ENCODE measurements around the gene DNLZ.

The DNLZ gene

DNA sequence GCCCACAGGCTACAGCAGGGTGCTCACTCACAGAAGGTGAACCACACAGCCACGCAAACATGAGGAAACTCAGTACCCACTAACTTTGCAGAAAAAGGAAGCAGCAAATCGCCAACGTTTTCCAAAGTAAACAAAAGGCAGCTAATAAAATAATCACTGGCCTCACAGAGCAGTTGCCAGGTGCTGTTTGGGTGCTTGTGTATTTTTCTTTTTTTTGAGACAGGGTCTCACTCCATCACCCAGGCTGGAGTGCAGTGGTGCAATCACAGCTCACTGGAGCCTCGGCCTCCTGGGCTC is 32.6 kb upstream of the DNLZ start:
- no peak for DNase-seq (ENCODE audit: low spot score)

DNA sequence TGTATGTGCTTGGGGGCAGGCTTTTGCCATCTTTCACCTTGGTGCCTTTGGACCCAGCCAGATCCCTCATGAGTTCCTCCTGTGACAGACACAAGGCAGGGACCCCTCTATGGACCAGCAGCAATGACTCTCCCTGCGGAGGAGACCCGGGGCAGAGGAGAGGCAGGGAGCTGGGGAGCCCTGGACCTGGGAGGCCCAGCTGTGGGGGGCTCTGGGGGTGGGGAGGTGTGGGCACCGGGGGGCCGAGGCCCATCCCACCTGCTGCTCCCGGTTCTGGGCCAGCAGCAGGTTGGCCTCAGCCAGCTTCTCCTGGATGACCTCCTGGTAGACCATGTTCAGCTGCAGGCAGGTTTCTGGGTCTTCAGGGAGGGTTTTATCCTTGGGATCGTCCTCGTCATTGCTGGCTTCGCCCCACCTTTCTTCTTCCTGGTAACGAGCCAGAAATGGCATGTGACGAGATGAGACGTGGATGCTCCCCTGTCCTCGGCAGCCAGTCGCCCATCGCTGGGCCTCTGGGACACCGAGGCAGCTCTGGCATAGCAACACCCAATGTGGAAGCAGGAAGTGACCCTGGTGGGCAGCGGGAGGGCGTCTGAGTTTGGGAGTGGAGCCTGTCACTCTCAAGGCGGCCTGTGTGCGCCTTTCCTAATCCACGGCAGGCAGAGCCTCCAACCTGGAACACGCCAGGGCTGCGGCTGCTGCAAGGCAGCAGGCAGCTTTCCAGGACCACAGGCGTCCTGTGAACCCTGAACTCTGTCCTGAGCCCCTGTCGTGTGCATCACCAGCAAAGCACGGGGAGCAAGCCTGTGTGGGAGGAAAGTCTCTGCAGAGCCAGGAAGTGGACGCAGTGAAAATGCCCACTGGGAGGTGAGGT is 32.0 kb upstream of the DNLZ start:
- no peak for DNase-seq (ENCODE audit: low spot score)

DNA sequence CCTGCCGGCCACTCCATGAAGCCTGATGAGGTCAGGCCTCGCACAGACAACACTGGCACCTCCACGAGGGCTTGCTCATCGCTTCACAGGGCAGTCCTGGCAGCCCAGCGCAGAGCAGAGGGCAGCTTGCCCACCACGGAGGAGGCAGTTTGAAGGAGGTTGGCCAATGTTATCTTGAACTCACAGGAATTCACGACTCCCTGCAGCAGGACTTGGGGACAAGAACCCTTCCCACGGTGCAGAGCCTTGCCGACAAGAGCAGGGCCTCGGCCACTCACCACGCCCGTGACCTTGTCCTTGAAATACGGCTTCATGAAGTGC is 31.4 kb upstream of the DNLZ start:
- DNase-seq (ENCODE audit: low spot score), result no peak

DNA sequence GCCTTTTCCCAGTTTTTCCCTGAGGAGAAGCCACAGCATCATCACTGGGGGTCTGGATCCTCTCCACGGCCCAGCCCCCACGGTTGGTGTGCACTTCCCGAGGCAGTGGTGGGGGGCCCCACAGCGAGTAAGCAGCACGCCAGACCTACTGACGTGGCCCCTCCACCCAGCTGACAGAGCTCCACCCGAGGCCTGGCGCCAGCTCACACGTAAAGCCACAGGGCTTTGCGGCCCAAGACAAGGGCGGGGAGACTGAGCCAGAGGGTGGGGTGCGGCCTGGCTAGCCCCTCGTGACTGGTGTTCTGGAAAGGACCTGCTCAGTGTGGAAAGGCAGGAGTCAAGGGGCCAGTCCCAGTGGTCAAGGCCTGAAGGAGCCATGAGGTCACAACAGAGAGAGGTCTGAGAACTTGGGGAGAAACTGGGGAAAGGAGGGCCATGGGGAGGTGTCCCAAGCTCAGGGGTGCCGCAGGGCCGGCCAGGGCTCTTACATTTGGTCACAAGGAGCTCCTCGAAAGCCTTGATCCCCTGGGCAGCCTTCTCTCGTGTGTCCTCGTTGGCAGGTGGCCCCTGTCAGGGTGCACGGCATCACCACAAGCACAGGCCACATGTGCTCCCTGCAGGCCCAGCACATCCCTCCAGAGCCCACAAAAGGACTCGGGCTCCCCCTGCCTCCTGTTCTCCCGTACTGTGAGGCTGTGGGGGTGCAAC is 30.9 kb upstream of the DNLZ start:
- no peak for DNase-seq (ENCODE audit: low spot score)

DNA sequence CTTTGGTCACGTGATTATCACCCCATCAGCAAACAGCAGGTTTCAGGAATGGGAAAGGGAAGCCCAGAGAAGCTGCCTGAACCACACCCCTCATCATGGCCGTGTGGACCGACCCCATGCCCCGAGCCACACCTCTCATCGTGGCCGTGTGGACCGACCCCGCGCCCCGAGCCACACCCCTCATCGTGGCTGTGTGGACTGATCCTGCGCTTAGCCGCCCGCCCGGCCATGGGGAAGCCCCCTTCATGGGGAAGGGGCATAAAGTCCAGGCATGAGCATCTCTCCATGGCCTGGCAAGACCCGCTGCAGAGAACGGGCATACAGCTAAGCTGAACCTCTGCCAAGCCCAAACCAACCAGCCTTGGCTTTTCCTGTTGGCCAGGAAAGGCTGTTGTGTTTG is 30.0 kb upstream of the DNLZ start:
- no peak for DNase-seq (ENCODE audit: low spot score)

DNA sequence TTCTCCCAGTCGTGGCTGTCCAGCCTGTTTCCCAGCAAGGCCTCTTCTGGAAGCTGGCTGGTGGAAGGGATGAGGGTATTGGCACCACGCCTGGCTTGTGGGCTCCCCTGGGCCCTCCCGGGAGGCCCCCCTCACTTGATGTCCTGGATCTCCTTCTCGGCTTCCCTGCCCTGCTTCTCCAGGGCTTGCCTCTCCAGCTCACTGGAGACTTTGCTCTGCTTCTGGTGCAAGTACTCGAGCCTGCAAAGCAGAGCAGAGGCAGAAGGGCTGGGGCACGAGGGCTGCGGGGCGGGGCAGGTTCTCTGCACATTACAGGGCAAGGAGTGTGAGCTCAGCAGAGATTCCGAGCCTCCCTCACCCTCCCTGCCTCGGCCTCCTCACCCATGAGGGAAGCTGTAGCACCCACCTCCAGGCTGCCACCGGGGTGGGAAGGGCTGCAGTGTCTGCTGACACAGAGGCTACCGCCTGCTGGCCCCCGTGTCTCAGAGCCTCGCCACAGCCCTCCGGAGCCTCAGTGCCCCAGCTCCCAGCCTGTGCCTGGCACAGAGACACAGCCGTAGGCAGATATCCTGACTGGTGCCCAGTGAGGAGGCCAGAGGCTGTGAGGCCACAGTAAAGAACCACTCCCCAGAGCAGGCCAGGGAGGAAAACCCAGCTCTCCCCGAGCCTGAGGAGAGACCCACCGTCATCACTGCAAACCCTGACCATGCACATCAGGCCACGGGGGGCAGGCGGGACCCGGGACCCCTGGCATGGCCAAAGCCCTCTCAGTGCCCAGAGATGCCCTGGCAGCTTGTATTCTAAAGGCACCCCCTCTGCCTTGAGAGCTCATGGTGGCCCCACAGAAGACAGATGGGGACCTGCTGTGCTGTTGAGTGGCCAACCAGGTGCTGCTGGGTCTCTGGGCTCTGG is 29.2 kb upstream of the DNLZ start:
- no peak for DNase-seq (ENCODE audit: low spot score)

DNA sequence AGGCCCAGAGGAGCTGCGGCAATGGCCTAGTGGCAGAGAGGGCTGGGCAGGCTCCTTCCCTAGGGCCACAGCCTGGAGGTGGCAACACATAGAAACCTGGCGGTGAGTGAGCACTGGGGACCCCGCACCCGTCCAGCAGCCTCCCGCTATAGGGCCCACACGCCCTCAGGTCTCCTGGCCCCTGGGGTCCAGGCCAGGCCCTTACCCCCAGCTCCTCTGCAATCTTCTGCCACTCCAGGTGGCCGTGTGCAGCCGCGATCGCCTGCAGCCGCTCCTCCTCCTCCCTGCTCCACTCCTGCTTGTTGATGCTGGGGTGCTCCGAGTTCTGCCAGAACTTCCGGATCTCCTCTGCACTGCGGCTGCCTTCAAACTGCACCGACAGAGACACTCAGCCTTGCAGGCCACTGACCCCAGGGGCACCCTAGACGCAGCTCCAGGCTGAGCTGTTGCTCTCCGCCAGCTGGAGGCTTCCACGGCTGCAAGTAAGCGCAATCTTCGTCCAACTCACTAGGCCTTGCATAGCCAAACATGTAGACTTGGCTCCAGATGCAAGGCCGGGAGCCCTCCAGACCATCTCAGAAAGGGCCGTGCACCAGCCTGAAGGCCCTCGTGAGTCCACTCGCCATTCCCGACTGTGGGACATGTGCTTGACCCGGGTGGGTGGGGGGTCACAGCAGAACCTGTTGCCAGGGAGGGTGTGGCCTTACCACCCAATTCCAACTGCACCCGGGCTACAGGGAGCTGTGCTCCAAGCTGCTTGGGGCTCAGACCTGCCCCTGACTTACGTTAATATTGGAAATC is 28.4 kb upstream of the DNLZ start:
- no peak for DNase-seq (ENCODE audit: low spot score)

DNA sequence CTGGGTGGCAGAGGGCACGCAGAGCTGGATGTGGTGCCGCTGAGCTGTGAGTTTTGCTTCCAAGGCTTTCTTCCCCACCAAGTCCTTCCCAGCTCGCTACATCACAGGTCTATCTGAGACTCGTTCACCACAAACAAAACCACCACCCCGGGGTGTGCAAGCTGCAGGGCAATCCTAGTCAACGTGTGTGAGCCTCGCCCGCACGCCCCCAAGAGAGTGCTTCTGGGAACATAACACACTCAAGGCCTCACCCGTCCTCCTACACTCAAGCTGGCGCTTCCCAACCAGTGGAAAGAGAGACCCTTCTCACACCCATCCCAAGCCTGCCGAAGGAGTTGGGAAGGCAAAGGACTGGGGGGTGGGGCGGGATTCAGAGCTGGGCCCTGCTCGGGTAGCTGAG is 25.9 kb upstream of the DNLZ start:
- DNase-seq (ENCODE audit: low spot score), result no peak

DNA sequence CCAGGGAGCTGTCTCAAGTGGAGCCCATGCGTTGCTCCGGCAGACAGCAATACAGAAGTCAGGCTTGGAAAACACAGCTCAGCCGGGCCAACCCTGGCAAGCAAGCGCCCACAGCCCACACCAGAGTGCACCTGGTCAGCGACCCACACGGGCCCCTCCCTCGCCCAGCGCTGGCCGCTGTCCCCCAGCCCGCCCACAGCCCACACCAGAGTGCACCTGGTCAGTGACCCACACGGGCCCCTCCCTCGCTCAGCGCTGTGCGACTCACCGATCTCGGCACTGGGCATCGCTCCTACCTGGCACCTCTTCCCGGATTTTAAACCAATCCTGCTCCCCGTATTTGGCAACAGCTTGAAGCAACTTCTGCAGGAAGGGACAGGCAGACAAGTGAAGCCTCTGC is 23.7 kb upstream of the DNLZ start:
- DNase-seq (ENCODE audit: low spot score), result no peak

DNA sequence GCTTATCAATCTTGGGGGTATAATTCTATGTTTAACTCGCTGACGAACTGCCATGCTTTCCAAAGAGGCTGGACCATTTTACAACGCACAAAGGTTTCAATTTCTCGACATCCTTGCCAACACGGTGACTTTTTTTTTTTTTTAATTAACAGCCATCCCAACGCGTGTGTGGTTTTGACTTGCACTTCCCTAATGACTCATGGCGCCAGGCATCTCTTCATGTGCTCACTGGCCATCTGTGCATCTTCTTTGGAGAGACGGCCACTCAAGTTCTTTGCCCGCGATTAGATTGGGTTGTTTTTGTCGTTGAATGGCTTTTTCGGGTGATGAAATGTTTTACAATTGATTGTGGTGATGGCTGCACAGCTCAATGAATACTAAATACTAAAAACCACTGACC is 22.5 kb upstream of the DNLZ start:
- DNase-seq (ENCODE audit: low spot score), result no peak

DNA sequence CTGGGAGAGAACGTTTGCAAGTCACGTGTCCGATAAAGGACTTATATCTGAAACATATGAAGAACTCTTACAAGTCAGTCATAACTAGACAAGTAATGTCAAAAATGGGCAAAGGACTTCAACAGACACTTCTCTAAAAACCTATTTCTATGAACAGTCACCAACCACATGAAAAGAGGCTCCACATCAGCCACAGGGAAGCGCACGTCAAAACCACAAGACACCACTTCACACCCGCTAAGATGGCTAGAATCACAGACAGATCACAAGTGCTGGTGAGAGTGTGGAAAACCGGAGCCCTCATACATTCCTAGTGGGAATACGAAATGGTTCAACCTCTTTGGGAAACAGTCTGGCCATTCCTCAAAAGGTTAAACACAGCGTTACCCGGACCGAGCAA is 21.5 kb upstream of the DNLZ start:
- no peak for DNase-seq (ENCODE audit: low spot score)

DNA sequence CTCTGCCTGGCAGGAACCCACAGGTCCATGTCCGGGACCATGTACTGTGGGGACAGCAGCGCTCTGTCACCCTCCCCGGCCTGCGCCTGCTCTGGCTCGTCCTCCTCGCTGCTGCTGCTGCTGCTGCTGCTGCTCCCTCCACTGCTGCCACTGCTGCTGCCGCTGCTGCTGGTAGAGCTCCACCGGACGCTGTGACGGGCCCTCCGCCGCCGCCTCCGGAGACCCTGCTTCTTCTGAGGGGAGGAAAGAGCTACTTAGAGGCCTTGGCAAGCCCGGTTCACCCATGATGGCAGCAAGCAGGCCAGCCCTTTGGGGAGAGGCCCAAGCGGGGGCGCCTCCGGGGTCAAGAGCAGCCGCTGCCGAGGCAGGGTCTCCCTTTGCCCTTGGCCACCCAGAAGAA is 19.9 kb upstream of the DNLZ start:
- DNase-seq (ENCODE audit: low spot score), result no peak

DNA sequence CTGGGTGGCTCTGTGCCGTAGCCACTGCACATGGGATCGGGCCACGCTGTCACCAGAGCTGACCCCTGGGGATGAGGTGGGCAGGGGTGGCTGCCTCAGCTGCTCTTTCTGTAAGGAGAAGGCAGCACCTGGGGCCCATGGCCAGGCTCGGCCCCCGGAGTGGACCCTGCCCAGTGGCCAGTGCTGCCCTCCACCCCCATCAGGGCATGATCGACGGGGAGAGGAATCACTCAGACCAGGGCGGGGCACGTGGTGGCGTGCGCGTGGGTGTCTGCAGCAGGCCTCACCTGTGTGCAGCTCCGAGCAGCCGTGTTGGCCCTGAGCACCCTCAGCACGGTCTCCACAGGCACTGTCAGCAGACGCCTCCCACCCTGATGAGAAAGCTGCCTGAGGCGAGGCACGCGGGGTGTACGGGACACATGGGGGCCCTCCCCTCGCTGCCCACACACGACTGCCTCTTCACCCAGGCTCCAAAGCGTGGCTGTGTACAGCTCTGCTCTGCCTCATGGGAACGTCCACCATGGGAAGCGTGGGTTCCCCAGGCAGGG is 18.5 kb upstream of the DNLZ start:
- DNase-seq (ENCODE audit: low spot score), result no peak

DNA sequence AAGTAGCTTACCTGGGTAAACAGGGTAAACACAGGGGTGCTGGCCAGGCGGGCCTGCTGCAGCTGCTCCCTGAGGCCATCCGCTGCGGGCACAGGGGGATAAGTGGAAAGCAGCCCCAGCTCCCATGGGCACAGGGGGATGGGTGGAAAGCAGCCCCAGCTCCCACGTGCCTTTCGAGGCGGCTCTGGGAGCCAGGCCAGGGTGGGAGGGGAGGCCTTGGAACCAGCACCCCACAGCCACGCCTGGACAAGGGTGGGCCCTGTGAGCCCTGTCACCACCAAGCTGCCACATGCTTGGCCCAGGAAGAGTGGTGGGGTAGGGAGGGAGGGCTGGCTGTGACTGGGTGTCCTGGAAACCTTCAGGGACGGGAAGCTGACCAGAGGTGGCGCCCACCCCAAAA is 17.8 kb upstream of the DNLZ start:
- peak; percentile 40 for DNase-seq (ENCODE audit: low spot score)

DNA sequence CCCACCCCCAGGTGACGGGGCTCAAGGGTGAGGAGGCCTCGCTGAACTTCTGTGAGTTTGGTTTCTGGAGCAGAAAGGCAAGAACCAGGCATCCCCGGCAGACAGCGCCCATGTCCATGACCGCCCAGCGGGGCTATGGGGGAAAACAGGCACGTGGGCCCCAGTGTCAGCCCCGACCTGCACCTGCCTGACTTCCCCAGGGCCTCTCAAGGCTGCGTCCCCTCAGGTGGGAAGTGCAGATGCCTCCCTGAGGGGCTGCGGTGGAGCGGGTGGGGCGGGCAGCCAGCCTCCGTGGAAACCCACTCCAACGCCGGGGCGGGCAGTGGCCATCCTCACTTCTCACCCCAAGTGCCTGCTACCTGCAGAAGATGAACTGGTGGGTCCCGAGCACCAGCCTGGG is 16.8 kb upstream of the DNLZ start:
- no peak for DNase-seq (ENCODE audit: low spot score)

DNA sequence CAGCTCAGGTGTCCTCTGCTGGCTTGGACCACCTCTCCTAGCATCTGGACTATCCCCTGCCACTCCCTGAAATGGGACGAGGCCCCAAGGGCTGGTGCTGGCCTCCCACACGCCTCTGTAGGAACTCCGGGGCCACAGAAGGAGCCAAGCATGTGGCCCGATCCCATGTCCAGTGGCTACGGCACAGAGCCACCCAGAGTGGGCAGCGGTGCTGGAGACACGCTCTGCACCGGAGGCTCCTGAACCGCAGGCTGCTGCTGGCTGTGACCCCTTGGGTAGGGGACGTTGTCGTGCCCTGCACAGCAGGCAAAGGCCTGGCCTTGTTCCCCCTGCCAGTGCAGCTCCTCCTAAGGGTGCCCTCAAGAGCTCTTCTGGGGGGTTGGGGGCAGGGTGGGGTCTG is 16.3 kb upstream of the DNLZ start:
- no peak for DNase-seq (ENCODE audit: low spot score)

DNA sequence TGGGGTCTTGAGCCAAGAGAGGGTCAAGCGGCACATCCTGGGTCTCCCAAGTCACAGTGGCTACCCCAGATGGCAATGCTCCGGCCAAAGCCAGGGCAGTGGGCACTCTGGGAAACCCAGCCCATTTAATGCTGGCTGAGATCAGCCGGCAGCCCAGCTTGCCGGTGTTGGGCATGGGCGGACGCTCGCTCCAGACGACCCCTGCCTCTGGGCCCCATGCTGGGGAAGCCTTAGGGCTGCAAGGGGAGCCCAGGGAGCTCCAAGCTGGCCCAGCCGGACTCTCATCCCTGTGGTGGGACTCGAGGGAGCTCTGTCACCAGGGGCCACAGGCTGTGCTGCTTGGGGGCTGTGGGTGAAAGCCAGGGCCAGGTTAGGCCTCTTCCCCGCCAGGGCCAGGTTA is 15.9 kb upstream of the DNLZ start:
- no peak for DNase-seq (ENCODE audit: low spot score)

DNA sequence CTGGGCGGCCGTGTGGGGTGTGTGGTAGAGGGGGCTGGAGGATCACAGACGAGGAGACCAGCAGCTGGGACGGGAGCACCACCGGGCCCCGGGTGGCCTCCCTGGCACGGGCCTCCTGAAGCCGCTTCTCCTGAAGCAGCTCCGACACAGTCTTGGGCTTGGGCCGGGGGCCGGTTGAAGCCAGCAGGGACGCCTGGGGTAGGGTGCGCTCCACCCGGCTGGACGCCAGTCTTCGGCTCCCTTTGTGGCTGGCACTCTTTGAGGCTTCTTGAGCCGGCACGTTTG is 15.4 kb upstream of the DNLZ start:
- no peak for DNase-seq (ENCODE audit: low spot score)

DNA sequence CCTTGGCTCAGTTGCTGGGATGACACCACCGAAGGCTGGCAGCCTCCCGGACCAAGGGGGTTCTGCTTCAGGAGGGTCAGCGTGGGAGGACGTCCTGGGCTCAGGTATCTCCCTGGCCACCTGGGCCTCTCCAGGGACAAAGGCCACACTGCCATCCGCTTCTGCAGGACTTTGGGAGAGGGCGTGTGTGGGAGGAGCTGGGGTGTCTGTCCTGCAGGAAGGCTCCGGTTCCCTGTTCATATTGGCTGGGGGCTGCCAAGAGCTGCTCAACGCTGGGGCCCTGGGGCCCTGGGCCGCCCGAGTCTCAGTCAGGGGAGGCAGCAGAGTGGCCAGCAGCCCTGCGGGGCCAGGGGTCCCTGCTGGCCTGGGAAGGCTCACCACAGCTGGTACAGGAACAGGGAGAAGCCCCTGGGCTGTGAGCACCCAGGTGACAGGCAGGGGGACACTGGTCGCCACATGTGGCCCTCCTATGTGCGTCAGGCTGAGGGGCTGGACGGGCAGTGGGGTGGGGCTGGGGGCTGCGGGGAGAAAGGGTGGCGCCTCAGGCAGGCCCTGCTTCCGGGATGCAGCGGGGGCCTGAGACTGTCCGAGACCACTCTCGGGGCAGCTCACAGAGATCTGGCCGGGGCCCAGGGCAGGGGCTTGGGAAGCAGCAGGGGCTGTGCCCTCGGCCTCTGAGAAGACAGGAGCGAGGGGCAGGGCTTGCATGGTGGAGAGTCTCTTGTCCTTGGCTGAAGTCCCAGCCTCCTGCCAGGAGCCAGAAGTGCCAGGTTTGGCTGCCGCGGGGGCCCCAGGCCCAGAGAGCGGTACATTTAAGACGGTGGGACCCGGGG is 14.8 kb upstream of the DNLZ start:
- DNase-seq (ENCODE audit: low spot score), result no peak

DNA sequence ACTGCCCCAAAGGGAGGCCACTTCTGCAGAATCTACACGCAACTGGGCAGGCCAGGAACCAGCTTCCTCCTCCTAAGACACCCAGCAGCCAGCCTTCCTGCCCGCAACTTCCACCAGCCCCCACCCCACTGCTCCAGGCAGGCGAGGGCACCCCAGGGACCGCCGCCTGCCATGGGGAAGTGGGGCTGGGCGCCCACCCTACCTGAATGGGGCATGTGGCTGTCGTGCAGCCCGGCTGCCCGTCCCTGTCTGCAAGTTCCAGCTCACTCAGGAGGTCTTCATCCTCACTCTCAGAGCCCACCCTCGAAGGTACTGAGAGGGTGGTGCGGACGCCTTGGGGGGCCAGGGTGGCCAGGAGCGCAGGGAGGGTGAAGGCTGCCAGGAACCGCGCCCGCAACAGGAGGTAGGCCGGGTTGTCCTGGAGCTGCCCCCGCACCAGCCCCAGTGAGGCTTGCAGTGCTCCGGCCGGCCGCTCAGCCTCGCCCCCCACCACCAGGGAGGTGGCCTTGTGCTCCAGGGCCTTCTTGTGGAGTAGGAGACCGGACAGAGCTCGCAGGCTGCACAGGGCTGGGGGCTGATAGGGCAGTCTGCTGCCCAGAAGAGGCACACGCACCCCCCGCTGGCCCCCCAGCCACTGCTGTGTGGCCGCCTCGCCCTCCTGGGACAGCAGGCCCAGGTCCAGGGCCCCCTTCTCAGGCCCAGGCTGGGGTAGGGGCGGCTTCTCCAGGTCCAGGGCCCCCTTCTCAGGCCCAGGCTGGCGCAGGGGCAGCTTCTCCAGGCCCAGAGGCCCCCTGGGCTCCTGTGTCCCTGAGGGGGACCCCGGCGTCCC is 14.0 kb upstream of the DNLZ start:
- DNase-seq (ENCODE audit: low spot score), result peak; percentile 59
